Measurements from ENCODE around the gene SEMA6A. TPM values are rescaled to one million over a fixed set of nuclear protein-coding genes. Genes with fewer than 3 reads are reported as not detected.

The SEMA6A gene
- total RNA-seq, 1 donor from 2014 or later, result 17.8 TPM

DNA sequence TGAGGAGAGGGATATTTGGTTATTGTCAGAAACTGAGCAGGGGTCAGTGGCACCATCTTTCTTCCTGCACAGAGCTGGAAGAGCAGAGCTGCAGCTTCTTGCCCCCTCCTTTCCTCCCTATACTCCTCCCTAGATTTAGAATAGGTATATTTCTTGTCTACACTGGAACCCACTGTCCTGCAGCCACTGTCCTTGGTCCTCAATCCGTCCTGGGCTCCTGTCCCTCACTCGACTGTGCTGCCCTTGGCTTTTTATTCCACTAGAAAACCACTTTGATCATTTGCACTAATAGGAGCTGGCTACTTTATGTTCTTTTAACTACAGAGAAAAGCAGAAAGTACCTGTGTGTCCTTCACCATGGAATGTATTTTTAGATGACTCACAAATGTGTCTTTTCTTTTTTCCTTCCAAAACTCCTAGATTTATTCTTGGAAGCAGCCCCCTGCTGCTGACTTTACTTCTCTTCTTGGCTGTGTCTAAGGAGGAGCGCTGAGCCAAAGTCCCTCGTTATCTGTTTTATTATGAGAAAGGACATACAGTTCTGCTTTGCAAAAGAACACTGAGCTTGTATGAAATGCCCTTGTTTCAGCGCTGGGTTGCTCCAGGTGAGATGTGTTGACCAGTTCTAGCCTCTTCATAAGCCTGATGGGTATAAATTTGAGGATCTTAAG lies 150.9 kb downstream of the SEMA6A start:
- H3K4me3 ChIP-seq, result no peak overlapping the region
- no peaks in the 10 kb centered on the region for H3K27me3 ChIP-seq
- no peak overlapping the region for H3K27ac ChIP-seq
- H3K36me3 ChIP-seq, result no peaks in the 10 kb centered on the region
- no peaks in the 10 kb centered on the region for H3K9me3 ChIP-seq
- intact Hi-C loops (cut with DNase I), result no loop called here
- no peak for TF ChIP-seq CTCF (IDR thresholded peaks at IDR 0.05)
- no peaks in the 10 kb centered on the region for H3K4me1 ChIP-seq
- DNase-seq (ENCODE audit: low spot score in 2 of 2), result no peak

DNA sequence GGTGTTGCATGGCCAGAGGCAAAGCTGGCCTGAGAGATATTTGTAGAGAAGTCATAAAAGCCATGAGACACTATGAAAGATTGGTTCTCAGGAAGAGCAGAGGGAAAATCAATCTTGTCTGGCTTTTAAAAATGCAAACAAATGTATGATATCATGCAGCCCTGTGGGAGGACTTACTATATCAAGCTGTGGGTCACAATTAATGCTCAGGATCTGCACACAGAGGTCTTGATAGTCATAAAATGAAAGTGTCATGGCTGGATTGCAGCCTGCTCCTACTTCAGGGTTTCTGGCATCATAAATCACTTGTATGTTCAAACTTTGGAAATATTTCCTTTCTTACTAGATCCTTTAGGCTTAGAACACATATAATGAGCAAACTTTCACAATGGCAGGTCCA lies 151.5 kb downstream of the SEMA6A start:
- intact Hi-C loops (cut with DNase I), result no loop called here
- Histone ChIP-seq H3K4me1 (no peaks in the 10 kb centered on the region), H3K36me3 (no peaks in the 10 kb centered on the region), H3K4me3 (no peak overlapping the region), H3K27ac (no peak overlapping the region), H3K9me3 (no peaks in the 10 kb centered on the region), H3K27me3 (no peaks in the 10 kb centered on the region)
- TF ChIP-seq CTCF (IDR thresholded peaks at IDR 0.05), result no peak
- no peak for DNase-seq (ENCODE audit: low spot score in 2 of 2)

GRCh38 chr5:116421080-116421629 lies 153.5 kb downstream of the SEMA6A start:
- no peak for TF ChIP-seq CTCF (IDR thresholded peaks at IDR 0.05)
- intact Hi-C loops (cut with DNase I), result no loop called here
- no peak overlapping the region for H3K4me3 ChIP-seq

DNA sequence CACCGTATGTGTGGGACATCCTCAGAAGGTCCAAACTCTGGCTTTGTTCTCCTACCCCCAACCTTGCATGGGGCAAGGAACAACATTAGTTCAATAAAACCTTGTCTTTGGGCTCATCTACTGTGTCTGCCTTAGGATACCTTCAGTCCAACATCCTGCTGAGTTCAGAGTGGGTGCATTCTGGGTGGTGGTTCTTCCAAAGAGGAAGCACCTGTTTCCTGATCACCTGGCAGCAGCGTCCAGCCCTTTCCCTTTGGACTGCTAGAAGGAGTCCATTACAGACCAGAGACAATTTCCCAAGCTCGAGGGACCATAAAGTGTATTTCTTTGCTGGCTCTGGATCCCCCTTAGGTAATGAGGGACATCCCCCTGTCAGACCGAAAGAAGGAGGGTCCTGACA lies 154.1 kb downstream of the SEMA6A start:
- DNase-seq (ENCODE audit: low spot score in 2 of 2), result no peak
- no peaks in the 10 kb centered on the region for H3K9me3 ChIP-seq
- no peak overlapping the region for H3K4me3 ChIP-seq
- no peak for TF ChIP-seq CTCF (IDR thresholded peaks at IDR 0.05)
- no peaks in the 10 kb centered on the region for H3K36me3 ChIP-seq
- no peaks in the 10 kb centered on the region for H3K4me1 ChIP-seq
- no peak overlapping the region for H3K27ac ChIP-seq
- no peaks in the 10 kb centered on the region for H3K27me3 ChIP-seq
- intact Hi-C loops (cut with DNase I), result no loop called here

More at GRCh38 chr5:116421080-116421629, 153.5 kb downstream of the SEMA6A start:
- no peak overlapping the region for H3K27ac ChIP-seq
- no peaks in the 10 kb centered on the region for H3K36me3 ChIP-seq
- H3K27me3 ChIP-seq, result no peaks in the 10 kb centered on the region
- no peak for DNase-seq (ENCODE audit: low spot score in 2 of 2)
- no peaks in the 10 kb centered on the region for H3K4me1 ChIP-seq
- H3K9me3 ChIP-seq, result no peaks in the 10 kb centered on the region

DNA sequence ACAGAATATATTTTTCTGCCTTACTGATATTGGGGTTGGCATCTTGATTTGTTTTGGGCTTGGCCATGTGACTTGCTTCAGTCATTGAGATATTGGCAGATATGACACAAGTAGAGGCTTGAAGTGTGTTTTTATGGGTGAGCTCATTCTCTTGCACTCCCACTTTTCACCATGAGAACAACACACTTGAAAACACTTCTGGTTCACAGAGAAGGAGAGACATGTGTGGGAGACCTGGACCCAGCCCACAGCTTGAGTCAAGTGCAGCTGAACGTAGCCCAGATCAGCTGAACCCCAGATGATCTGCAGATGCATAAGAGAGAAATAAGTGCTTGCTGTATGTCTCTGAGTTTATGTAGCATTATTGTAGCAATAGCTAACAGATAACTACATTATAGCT lies 155.4 kb downstream of the SEMA6A start:
- intact Hi-C loops (cut with DNase I), result no loop called here
- DNase-seq (ENCODE audit: low spot score in 2 of 2), result no peak
- no peaks in the 10 kb centered on the region for H3K9me3 ChIP-seq
- H3K4me1 ChIP-seq, result no peaks in the 10 kb centered on the region
- TF ChIP-seq CTCF (IDR thresholded peaks at IDR 0.05), result no peak
- no peaks in the 10 kb centered on the region for H3K36me3 ChIP-seq
- no peak overlapping the region for H3K4me3 ChIP-seq
- H3K27me3 ChIP-seq, result no peaks in the 10 kb centered on the region
- no peak overlapping the region for H3K27ac ChIP-seq

Data from ascending aorta (tissue), 2 donors.